ENCODE results near the gene KIAA1671.

GRCh38 chr22:25032066-25032465 is 79.5 kb downstream of the KIAA1671 start:
- TF ChIP-seq EZH2 (IDR thresholded peaks at IDR 0.05; ENCODE audit: borderline replicate concordance, low read length) = no peak
- no peak for TF ChIP-seq CTCF (IDR thresholded peaks at IDR 0.05; ENCODE audit: low read length)
